Hepatocyte (in vitro differentiated cells): ENCODE data around the gene LASP1.

Source experiments
- CTCF ChIP-seq: fragments of 200-600 bp; sonication (generic); IDR thresholded peaks from 2 replicates; pipeline ENCODE4 v1.5.1; 2016; ENCODE audit warnings: antibody characterized with exemption, mild to moderate bottlenecking; ENCODE audit not compliant: poor library complexity
- EZH2 ChIP-seq: fragments of 200-600 bp; sonication (generic); IDR thresholded peaks from 2 replicates; pipeline ENCODE4 v1.6.1; 2016; ENCODE audit warnings: antibody characterized with exemption, mild to moderate bottlenecking, borderline replicate concordance
- EZH2phosphoT487 ChIP-seq: fragments of 200-600 bp; sonication (generic); IDR thresholded peaks from one replicate; pipeline ENCODE4 v1.6.1; 2018; ENCODE audit warnings: antibody characterized with exemption, mild to moderate bottlenecking, low read depth, moderate library complexity; ENCODE audit not compliant: unreplicated experiment, severe bottlenecking

DNA sequence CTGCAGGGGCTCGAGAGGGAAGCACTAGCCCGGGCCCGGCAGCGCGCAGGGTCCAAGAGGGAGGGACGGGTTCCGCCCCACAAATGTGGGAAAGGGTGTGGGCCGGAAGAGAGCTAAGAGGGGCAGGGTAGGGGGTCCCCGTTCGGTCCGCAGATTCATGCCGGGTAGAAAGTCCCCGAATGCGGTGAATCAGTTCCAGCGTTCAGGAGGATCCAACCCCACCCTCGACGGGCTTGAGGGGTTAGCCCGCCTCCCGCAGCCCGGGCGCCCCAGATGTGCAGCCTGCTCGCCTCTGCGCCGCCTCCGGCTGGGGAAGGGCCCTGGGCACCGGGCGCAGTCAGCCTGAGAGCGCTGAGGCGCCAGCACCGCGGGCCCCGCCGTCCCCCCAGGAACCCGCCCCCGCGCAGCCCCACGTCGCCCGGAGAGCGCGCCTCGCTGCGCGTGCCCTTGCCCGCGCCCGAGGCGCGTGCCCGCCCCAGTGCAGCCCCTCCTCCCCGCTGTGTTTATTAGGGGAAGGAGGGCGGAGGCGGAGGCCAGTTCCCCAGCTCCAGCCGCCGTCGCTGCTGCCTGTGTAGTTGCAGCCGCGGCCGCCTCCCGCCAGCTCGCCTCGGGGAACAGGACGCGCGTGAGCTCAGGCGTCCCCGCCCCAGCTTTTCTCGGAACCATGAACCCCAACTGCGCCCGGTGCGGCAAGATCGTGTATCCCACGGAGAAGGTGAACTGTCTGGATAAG is at the start of gene LASP1:
- no peak for TF ChIP-seq CTCF
- TF ChIP-seq EZH2 = no peak
- TF ChIP-seq EZH2phosphoT487 = no peak
